ENCODE data around the gene GHR.

- TF ChIP-seq CTCF (IDR thresholded peaks at IDR 0.05; ENCODE audit: low read length), result no peak
- no peak for TF ChIP-seq EZH2 (optimal IDR thresholded peaks at IDR 0.05; ENCODE audit: low read depth, low read length)
Measured at GRCh38 chr5:42719034-42719433, 295.8 kb downstream of the GHR start.
